Pancreas (tissue), 10 donors: ENCODE results near the gene SLC45A1. TPM values are rescaled to one million over a fixed set of nuclear protein-coding genes. Genes with fewer than 3 reads are reported as not detected.

ENCODE experiments used
- ATAC-seq, 4 donors: fragments of 200-7000 bp; cut with Tn5 transposase; one replicate each; pipeline versions ENCODE4 v1.8.0 to v1.9.1; 2020; ENCODE audit warnings: mild to moderate bottlenecking in 4 of 4, moderate library complexity in 4 of 4
- DNase-seq, 6 donors: peaks; one replicate each; pipeline ENCODE4 v3.0.0-alpha.2; 2020
- FAIRE-seq: peaks from 2 replicates; lab custom pipeline; 2012; peaks lifted over from hg19 to GRCh38; lab: Jason Lieb, UNC
- H3K27ac ChIP-seq, 4 donors: fragments of 200-600 bp; sonication (generic); 1 replicate in 3 of 4; 2 replicates in 1 of 4; pipeline versions ENCODE4 v1.5.0 to v1.8.0; 2020
- H3K27me3 ChIP-seq, 4 donors: fragments of 200-600 bp; one replicate each; pipeline ENCODE4 v1.8.0; 2021
- H3K36me3 ChIP-seq, 3 donors: fragments of 200-600 bp; sonication (generic) in 1 of 3; one replicate each; pipeline versions ENCODE4 v1.5.0 to v1.8.0; 2020 to 2021
- H3K4me1 ChIP-seq, 3 donors: fragments of 200-600 bp; one replicate each; pipeline ENCODE4 v1.8.0; 2021
- H3K4me3 ChIP-seq, 4 donors: fragments of 200-600 bp; sonication (generic) in 2 of 4; one replicate each; pipeline versions ENCODE4 v1.5.0 to v1.8.0; 2020 to 2021
- H3K9me3 ChIP-seq, 4 donors: fragments of 200-600 bp; one replicate each; pipeline ENCODE4 v1.8.0; 2021
- CTCF ChIP-seq, 4 donors: fragments of 200-600 bp; sonication (generic) in 3 of 4; IDR thresholded peaks; one replicate each; pipeline versions ENCODE4 v1.5.0 to v1.8.0; 2021; ENCODE audit warnings: antibody characterized with exemption in 4 of 4
- WGBS, 2 donors: extraction: QIAGEN DNeasy Blood & Tissue Kit; methylation state at CpG; one replicate each; pipeline ENCODE4 v1.1.7; 2013; 5-methylcytosine and 5-hydroxymethylcytosine counted together
- intact Hi-C, 3 donors: fragments of 100-400 bp; cut with DNase I; formaldehyde crosslinking; loops; one replicate each; pipeline versions ENCODE4 v1.11.1 to v1.14.2; 2022
- polyA plus RNA-seq, 2 donors: library from polyadenylated mRNA; stranded (reverse); fragments of 200-250 nt; gene quantifications; one replicate each; pipeline ENCODE4 v1.2.3, GENCODE V29; 2013
- total RNA-seq, 6 donors: library from RNA; stranded (reverse); fragmentation: NEBNext Ultra II Directional in 4 of 6; extraction: Animal tissue kit (Norgen Biotek cat#: 25700) in 4 of 6; gene quantifications; one replicate each; pipeline versions ENCODE4 v1.2.1 to v1.2.4, GENCODE V29; 2021 to 2023
- donor health status: healthy with polysubstance abuse.
- donor health status: DM: no; HTN: no; CAD: no; lungs with moderate emphysema.
- donor health status: DM: no; HTN: no; CAD: no.
- donor health status: control.
- donor health status: control.
- donor health status: Bipolar disorder and iron deficiency.
- donor health status: DM: yes; HTN: yes; CAD: no.
- donor health status: DM: no; HTN: no; CAD: no.
- donor health status: DM: no; HTN: no; CAD: no.
- donor health status: DM: yes; HTN: yes; CAD: no.

The SLC45A1 gene
- total and polyA plus RNA-seq, 8 donors: 0.16 to 1.8 (median 0.53) TPM

- ATAC-seq (no peak), DNase-seq (no peak), FAIRE-seq (no peak)
- Histone ChIP-seq H3K27ac (no peak overlapping the region), H3K9me3 (no peaks in the 10 kb centered on the region), H3K4me3 (no peak overlapping the region), H3K4me1 (no peaks in the 10 kb centered on the region), H3K27me3 (no peaks in the 10 kb centered on the region), H3K36me3 (no peaks in the 10 kb centered on the region)
- 78 to 82% methylated on average over 12 of the region's 12 CpGs for WGBS, 2 donors
- intact Hi-C loops: no loop called here
- TF ChIP-seq CTCF (IDR thresholded peaks at IDR 0.05): no peak
Observed at GRCh38 chr1:8329439-8329838, 11.5 kb downstream of the SLC45A1 start.

- Histone ChIP-seq H3K4me3 (no peak overlapping the region), H3K27ac (no peak overlapping the region), H3K4me1 (no peaks in the 10 kb centered on the region), H3K36me3 (no peaks in the 10 kb centered on the region), H3K9me3 (no peaks in the 10 kb centered on the region), H3K27me3 (no peaks in the 10 kb centered on the region)
- peak in 1 of 6 donors; percentile 43 for DNase-seq
- intact Hi-C loops: loop anchor here in 1 of 3 donors (10.0 kb wide), 1 partner anchor 345 kb away; no protein-coding TSS in a partner anchor
- no peak for FAIRE-seq
- TF ChIP-seq CTCF (IDR thresholded peaks at IDR 0.05): no peak
- no peak for ATAC-seq
- 80 to 87% methylated on average over 14 of the region's 14 CpGs for WGBS, 2 donors
Observed at GRCh38 chr1:8329858-8330257, 11.9 kb downstream of the SLC45A1 start.

- ATAC-seq (no peak), DNase-seq (peak in 1 of 6 donors; percentile 47), FAIRE-seq (no peak)
- no peak overlapping the region for H3K27ac ChIP-seq
- intact Hi-C loops: loop anchor here in 1 of 3 donors (10.0 kb wide), 1 partner anchor 346 kb away; no protein-coding TSS in a partner anchor
- H3K36me3 ChIP-seq: no peaks in the 10 kb centered on the region
- no peaks in the 10 kb centered on the region for H3K27me3 ChIP-seq
- H3K4me1 ChIP-seq: no peaks in the 10 kb centered on the region
- WGBS, 2 donors: 80 to 88% methylated on average over 43 to 47 of the region's 47 CpGs
- no peak for TF ChIP-seq CTCF (IDR thresholded peaks at IDR 0.05)
- no peak overlapping the region for H3K4me3 ChIP-seq
- no peaks in the 10 kb centered on the region for H3K9me3 ChIP-seq
Observed at GRCh38 chr1:8330271-8331125, 12.6 kb downstream of the SLC45A1 start.

GRCh38 chr1:8332806-8333205 is 14.9 kb downstream of the SLC45A1 start:
- ATAC-seq (no peak), DNase-seq (no peak), FAIRE-seq (no peak)
- intact Hi-C loops: loop anchor here in 1 of 3 donors (10.0 kb wide), 1 partner anchor 348 kb away; no protein-coding TSS in a partner anchor
- Histone ChIP-seq H3K36me3 (no peaks in the 10 kb centered on the region), H3K27me3 (no peaks in the 10 kb centered on the region), H3K4me1 (no peaks in the 10 kb centered on the region), H3K9me3 (no peaks in the 10 kb centered on the region), H3K4me3 (no peak overlapping the region), H3K27ac (no peak overlapping the region)
- TF ChIP-seq CTCF (IDR thresholded peaks at IDR 0.05): no peak
- 89 to 93% methylated on average over 16 of the region's 16 CpGs for WGBS, 2 donors
